ENCODE measurements around the gene PFDN1. TPM values are rescaled to one million over a fixed set of nuclear protein-coding genes. Genes with fewer than 3 reads are reported as not detected.
"Not testable (repeated sequence)": the region's sequence is repeated elsewhere in the genome, so short reads cannot be mapped to it uniquely, and the experiment has no call there.

The PFDN1 gene
- total RNA-seq, 1 donor from 2014 or later, result 68.1 TPM

GRCh38 chr5:140198915-140199314, 104.0 kb downstream of the PFDN1 start:
- ATAC-seq; DNase-seq; intact Hi-C loops (cut with micrococcal nuclease): not testable (repeated sequence)

DNA sequence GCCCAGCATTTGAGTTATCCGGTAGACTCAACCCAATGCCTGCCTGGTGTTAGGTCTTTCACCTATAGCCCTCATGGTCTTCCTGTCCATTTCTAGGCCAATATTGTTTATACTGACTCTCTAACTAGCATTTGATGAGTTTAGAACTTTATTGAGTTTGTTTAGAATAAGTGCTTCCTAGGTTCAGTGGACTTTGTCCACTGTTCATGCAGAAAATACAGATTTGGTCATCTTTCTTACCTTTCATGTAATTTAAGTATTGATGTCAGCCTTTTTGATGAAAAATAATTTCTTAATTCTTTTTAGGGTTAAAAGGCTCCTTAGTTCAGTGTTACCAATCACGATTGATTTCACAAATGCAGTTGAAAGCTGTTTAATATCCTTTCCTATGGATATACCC, 105.9 kb downstream of the PFDN1 start:
- ATAC-seq, result no peak
- intact Hi-C loops (cut with micrococcal nuclease), result no loop called here
- no peak for DNase-seq

DNA sequence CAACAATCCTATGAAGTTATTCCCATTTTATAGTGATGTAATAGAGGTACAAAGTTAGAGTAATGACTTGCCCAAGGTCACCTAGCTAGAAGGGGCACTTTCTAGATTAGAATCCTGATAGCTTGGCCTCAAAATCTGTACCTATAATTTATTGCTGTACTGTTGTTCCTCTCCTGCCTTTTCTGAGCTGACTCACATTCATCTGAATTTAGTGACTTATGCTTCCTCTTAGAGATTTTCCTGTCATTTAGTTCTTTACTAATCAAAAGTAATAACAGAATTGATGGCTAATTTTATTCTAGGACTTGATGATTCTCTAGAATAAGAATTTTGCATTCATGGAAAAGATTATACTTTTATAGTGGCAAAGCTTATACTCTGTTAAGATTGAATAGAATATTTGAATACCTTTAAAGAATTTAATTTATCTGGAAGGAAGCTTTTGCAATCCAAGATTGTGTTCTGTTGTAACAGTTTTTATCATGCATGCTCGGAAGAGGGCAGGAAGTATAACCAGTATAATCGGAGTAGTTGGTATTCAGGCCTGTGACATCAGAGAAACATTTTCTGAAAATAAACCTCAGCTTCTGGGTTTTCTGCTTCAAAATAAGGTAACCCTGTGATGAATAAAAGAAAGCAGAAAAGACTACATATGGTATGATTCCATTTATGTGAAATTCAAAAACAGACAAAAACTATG, 106.6 kb downstream of the PFDN1 start:
- DNase-seq, result no peak
- no peak for ATAC-seq
- intact Hi-C loops (cut with micrococcal nuclease), result no loop called here

Other genes starting within 250 kb of the PFDN1 start
- 24.6 TPM for gene PURA, start 189.0 kb downstream of the PFDN1 start, total RNA-seq
- gene IGIP, start 177.2 kb downstream of the PFDN1 start, total RNA-seq, result 11.8 TPM
- 58.2 TPM for gene CYSTM1, start 127.9 kb downstream of the PFDN1 start, total RNA-seq
- gene HBEGF, start 43.5 kb upstream of the PFDN1 start, total RNA-seq, result 21.9 TPM
- gene SLC4A9, start 57.1 kb upstream of the PFDN1 start, total RNA-seq, result not detected
- gene ANKHD1, start 98.7 kb upstream of the PFDN1 start, total RNA-seq, result 66.1 TPM
- gene EIF4EBP3, start 244.6 kb upstream of the PFDN1 start, total RNA-seq, result 18.2 TPM

All from left ventricle myocardium superior (tissue), 1 donor.